ENCODE data around the gene FAM120A.

FAM120A gene

DNA sequence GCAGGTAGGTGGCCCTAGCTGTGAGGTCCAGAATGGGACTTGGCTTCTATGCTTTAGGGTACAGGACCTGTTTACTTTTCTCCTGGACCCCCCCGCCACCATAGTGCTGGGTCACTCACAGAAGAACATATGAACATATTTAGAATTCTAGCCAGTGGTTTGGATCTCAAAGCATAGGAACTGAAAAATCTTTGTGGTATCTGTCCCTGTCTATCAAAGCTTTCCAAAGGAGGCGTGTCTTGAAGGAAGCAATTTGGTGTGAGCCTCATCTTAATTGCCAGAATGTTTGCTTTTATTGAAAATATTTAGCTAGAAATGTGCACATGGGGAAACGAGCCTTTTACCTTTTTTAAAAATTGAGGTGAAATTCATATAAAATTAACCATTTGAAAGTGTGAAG lies 131.1 kb downstream of the FAM120A start:
- DNase-seq: no peak

DNA sequence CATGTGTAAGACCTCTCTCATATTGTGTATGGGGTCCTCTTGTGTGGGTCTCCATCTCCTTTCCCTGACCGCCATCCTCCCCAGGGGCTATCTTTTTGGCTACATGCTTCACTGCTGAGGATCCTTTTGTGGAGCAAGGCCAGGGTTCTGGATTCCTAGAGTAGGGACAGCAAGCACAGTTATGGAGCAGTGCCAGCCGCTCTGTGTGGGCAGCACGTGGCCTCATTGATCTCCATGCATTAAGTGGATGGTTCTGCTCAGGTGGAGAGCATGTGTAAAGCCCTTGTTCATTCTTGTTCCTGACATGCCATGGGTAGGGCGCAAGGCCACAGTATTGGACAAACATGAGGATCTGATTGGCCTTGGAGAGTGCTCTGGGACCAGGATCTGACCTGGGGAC lies 133.8 kb downstream of the FAM120A start:
- no peak for DNase-seq

DNA sequence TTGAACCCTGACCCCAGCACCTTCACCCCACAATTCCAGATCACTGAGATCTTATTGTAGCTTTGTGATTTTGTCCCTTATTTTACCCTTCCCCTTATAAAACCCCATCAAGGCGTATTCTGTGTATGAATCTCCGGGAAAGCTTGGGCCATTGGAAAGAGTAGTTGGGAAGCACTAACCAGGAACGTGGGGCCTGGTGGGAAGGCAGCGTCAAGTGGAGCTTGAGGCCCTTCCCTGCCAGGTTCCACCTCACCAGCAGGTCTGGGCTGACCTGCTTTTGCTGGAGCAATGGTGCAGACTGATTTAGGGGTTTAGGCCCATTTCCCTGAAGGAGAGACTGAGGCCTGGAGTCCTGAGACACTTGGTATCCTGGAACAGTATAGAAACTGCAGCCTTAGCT lies 134.2 kb downstream of the FAM120A start:
- no peak for DNase-seq

DNA sequence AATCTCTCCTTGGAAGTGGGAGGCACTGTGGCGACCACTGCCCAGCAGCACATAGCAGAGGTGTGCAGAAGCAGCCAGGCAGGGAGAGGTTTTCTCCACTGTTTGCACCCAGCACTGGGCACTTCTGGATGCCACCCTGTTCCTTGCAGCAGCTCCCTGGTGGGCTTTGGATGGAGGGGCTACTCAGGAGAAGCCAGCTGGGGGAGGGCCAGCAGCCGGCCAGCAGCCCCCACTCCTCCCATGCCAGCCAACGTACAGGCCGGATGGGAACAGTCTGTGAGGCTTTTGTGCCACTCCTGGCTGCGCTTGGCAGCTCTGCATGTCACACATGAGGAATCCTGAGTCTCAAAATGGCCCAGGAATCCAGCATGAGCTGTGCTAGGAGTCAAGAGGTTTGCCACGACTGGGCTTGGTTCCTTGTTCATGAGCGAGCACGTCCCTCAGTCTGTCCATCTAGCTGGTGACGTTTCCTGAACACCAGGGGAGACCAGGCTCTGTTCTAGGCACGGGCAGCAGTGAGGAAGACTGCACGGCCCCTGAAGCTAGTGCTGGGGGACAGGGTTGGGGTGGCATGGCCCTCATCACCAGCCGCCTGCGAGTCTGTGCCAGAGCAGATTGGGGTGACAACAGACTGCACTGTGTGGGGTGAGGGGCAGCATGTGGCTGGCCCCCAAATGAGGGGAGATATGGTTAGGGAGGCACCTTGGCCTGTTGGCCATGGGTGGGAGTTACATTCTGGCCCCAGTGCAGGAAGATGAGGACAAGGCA lies 135.0 kb downstream of the FAM120A start:
- no peak for DNase-seq

DNA sequence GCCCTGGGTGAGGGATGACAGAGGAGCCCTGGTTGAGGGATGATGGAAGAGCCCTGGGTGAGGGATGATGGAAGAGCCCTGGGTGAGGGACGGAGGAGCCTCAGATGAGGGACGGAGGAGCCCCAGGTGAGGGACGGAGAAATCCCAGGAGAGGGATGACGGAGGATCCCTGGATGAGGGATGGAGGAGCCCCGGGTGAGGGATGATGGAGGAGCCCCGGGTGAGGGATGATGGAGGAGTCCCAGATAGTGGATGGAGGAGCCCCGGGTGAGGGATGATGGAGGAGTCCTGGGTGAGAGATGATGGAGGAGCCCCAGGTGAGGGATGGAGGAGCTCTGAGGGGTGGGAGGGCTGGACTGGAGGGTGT lies 135.8 kb downstream of the FAM120A start:
- DNase-seq: no peak

DNA sequence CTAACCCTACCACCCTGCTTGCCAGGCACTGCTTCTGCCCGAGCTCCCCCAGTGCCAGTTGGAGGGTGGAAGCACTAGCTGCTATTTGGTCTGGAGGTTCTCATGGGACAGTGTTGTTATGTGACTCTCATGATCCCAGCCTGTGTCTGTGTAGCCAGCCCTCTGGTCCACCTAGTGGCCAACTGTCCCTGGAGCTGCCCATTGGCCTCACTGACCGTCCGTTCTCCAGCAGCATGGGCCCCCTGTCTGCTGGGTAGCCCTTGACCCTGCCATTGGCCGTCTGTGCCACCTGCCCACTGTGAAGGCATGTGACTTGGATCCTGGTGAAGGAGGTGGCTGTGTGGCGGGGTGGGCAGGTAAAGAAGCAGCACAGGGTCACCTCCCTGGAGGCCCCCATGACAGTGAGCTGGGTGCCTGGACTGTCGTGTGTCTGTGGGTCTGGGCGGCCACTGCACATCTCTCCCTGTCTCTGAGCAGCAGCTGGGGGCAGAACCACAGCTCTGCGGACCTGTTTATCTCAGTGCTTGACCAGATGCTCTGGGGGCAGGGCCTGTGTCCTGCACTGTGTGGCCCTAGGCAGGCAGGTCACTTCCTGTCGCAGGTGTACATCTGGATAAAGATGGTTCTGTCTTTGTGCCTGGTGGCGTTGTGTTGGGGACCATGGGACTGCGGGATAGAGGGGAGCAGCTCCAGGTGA lies 136.3 kb downstream of the FAM120A start:
- no peak for DNase-seq

DNA sequence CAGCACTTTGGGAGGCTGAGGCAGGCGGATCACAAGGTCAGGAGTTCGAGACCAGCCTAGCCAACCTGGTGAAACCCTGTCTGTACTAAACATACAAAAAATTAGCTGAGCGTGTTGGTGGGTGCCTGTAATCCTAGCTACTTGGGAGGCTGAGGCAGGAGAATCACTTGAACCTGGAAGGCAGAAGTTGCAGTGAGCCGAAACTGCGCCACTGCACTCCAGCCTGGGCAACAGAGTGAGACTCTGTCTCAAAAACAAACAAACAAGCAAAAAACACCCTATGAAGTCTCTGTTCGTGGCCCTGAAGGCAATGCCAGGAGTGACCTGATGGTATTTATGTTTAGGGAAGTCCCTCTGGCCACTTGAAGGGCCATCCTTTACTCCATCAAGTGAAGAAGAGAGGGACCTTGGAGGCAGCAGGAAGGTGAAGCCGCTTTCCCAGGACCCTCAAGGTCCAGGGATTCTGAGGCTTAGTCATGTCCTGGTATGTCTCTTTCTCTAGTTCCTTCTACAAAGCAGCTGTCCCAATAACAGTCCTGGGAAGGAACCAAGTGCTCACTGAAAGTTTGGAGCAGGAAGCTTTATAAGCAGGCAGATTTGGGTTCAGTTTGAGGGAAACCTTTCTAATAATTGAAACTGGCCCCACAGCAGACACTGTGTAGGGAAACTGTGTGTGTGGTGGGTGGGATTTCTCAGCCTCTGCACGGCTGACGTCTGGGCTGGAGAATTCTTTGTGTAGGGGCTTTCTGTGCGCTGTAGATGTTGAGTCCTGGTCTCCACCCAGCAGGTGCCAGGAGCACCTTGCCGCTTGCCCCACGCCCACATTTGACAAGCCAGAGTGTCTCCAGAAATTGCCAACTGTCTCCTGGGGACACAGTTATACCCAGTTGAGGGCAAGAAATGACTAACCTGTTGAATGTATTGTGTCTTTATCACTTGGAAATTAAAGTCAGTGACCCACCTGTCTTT lies 137.4 kb downstream of the FAM120A start:
- no peak for DNase-seq

DNA sequence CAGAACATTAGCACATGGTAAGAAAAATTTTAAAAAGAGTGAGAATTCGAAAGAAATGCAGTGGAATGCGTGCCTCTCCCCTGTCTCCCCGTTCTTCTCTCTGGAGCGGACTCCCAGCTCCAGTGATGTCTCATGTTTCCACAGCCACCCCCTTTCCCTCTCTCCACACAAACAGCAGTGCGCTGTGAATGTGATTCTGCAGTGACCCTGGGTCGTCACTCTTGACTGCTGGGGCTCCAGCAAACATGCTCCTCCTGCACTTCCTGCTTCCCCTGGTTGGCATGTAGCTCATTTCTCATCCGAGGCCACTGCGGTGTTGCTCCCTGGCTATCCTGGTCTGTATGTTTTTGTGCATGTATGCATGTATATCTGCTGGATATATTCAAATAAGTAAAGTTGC lies 138.2 kb downstream of the FAM120A start:
- DNase-seq: no peak

DNA sequence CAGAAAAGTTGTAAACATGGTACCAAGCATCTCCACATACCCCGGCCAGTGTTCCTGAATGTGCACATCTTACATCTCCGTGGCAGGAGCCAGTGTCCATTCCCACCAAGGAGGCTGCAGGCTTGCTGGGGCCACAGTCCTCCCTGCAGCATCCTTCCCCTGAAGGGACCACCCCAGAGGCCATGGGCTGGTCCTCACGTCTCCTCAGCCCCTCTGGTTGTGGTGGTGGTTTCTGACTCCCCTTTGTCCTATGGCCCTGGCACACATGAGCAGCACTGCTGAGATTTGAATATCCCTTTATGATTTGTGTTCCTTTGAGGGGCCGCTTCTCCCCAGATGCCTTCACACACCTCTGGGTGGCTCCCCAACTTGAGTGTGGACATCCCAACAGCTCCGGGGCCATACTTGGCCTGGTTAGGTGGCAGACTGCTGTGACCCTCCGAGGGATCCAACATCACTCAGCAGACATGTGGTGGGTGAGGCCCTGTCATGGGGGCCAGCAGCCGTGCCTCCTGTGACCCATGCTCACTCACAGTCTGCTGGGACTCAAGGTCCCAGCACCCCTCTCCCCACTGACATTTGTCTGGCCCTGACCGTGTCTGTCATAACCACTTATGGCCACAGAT lies 139.2 kb downstream of the FAM120A start:
- DNase-seq: no peak

DNA sequence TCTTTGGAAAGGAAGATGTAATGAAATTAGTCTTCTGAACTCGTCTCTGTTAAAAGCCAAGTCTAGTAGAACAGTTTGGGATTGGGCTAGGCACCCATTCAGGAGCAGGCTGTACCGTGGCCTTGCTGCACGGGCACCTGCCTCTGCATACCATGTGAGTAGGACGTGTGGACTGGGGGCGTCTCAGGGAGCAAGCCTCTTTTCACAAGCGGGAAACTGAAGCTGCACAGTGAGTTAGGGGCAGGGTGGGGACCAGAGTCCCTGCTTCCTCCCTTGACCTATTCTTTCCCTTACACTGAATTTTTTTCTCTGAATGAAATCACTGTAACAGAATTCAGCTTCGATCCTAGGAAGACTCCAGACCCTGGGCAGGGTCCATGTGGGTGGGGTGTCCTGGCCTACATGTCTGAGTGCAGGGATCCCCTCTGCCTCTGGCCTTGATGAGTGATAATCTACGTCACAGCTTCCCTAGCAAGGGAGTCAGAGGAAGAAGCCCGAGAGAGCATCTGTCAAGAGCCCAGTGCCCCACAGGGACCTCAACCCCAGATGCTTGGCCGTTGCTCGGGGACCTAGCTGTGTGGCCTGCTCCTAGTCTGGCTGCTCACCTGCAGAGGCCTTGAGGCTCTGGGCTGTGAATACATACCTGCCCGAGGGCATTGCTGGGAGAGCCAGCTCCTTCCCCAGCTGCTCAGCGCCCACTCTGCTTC lies 140.0 kb downstream of the FAM120A start:
- DNase-seq: no peak

DNA sequence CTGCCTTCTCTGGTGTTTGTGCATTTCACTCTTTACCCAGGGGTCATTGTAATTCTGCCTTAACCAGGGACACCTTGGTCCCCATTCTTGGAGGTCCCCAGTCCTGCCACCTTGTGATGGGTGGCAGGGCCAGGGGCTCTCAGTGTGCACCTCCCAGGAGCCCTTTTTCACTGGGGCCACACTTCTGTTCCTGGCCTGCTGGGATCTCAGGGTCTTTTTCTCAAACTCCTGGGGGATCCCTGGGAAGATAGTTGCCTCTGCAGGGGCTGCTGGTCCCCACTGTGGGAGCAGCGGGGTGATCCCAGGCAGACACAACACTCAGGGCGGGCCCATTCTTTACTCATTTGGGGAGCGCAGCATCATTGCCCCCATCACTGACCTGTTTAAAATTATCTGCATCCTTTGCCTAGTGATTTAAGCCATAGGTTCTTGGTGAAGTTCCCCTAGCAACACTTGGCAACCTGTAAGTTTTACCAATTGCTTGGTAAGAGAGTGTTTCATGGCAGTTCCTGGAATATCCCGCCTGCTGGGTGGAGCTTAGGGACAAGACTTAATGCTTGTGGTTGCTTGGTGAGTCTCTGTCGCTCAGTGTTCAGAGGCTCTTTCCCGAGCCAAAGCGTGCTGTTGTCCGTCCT lies 140.6 kb downstream of the FAM120A start:
- DNase-seq: no peak

DNA sequence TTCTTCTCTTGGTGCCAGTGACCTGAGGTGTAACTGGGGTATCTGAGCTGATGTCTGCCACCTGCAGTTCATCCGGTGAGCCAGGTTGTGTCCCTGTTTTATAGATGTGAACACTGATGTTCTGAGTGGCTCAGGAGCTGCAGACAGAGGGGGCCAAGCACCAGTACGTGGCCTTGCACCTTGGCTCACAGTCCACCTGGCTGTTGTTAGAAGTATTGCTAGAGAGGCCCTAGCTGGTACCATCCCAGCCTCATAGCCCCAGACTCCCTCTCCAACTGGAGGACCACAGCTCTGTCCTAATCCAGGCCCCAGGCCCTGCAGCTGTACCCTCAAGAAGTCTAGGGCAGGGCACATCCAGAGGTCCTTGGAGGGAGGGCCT lies 141.1 kb downstream of the FAM120A start:
- DNase-seq: no peak

DNA sequence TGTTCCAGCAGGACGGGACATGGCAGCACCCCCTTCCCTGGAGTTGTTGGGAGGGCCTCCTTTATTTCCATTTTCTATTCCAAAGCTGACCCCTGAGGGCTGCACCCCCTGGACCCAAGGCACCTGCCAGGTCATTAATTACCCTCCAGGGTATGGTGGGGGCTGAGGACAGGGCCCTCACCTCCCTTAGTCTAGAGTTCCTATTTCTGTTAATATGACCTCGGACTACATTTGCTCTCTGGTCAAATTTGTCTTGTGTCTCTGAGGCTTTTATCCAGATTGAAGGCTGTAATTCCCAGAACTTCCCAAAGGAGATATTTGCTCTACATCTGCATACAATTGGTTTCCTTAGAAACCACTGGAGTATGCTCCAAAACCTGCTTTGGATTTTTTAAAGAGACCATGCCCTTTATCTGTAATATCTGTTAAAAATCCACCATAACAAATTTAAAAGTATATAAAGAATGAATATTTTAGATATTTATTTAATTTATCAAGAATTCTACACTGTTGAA lies 141.7 kb downstream of the FAM120A start:
- no peak for DNase-seq

DNA sequence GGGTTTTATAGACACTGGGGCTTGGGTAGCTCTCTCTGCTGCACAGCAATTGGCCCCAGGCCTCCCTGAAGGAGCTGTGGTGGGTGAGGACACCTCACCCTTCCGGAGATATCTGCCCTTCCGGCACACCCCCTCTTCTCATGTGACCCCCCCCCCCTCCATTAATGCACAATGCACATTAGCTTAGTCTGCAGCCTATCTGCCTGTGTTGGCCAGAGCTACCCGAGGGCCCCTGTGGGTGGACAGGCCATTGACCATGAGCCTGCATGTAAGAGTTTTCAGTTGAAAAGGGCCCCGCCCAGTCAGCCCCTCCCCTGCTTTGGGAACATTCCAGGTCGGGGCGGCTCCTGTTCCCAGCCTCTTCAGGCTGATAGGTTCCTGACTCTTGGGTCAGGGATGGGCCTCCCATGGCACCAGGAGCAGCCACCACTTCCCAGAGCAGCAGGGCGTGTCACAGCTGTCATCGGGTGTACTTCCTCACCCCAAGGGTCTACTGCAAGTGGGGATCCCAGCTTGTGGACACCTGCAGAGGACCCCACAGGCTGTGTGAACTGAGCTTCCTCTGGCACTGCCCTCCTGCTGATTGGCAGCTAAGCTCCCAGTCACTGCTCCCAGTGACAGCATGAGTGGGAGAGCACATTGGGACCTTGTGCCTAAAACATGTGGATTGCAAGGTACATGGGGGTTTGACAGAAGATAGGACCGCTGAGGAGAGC lies 142.7 kb downstream of the FAM120A start:
- no peak for DNase-seq

DNA sequence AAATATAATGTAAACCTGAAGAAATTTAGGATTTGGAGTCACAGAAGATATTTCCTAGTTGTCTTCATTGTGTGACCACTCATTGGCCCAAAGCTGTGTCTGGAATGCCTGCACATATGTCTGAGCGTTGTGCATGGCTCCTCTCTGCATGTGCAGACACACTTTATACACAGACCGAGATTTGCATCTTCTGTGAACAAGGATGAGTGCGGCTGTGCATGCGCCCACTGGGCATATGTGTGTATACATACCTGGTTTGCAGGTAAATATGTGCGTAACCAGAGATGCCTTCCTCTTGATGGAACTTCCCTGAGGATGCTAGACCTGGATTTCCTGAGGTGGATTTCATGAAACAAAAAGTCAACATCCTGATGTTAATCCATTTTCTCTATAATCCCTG lies 144.0 kb downstream of the FAM120A start:
- no peak for DNase-seq

DNA sequence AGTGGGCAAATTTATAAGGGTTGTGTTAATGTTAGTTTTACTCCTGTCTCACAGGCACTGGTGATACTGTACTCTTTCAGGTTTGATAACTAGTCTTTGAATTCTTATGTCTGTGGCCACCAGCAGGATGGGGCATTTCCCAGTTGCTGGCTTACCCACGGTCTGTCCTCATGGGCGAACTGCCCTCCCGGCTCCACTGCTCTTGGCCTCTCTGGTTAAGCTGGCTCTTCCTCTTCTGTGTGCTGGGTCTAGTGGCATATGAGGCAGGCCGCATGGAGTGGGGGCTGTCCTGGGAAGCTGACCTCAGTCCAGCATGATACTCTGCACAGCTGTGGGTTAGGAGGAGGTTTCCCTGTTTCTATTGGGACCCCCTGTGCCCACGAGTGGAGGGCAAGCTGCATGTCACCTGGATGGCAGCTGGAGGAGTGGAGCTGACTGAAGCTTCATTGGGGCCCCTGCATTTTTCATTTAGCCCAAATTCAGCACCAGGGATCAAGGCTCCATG lies 144.4 kb downstream of the FAM120A start:
- DNase-seq: no peak

DNA sequence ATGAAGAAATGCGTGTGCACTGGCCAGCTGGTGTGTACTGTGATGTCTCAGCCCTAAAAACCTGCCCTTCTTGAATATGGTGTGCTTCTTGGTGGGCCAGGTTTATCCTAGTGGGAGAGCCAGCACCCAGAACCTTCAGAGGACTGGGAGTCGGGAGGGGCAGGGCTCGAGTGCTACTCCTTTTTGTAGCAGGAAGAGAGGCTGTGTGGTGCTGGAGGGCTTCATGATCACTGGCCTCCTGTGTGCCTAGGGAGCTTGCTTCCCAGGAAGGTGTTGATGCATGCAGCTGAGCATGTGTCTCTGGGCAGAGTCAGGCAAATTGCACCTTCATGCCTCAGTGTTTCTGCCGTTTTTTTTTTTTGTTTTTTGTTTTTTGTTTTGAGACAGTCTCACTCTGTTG lies 144.9 kb downstream of the FAM120A start:
- no peak for DNase-seq

DNA sequence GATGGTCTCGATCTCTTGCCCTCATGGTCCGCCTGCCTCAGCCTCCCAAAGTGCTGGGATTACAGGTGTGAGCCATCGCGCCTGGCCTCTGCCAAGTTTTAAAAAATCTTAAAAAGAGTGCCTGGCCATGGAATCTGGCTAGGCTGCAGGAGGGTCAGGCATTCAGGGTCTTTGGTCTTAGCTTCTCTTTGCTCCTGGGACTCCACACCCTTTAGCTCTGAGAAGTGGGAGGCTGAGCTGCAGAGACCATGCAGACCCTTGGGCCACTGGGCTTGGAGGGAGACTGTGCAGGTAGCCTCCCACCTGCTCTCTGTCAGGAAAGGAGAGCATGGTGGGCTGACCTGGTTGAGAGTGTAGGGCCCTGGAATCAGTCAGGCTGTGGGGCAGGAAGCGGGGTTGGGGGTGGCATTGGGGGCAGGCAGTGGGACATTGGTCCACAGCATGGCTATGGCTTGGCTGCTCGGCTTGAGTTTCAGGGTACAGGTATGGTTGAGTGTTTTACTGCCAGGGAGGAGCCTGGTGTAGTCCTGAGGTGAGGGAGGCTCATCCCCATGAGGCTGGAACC lies 145.7 kb downstream of the FAM120A start:
- DNase-seq: no peak

DNA sequence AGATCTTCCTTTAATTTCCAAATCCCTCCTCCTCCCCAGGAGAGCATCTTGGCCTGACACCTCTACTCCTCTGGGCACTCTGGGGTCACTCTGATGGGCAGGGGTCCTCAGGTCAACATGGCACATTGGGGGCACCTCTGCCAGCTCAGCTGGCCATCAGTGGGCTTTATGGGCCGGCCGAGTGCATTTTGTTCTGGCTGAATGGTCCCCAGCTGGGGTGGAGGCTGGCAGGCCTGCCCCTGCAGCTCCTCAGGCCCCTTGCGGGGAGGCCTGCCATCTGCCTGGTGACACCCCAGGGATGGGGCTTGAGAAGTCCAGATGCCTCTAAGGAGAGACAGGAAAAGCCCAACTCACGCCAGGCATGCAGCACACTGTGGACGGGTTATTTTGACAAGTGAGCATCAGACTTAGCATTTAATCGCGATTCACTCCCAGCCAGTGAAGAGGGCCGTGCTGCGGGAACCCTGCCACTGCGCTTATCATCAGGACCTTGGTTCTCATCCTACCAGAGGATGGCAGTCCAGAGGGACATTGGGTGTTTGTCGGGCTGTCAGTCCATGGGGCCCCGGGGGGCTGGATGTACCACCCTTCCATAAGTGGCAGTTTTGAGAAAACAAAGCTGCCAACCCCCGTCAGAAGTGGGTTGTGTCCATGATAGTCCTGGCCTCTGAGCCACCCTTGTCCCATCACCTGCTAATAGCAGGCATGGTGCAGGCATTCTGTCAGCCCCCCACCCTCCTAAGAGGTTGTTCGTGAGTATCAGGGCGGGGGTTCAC lies 146.6 kb downstream of the FAM120A start:
- DNase-seq: no peak

Measured in NCI-H446 treated with DMSO at 0.1 percent for 48 hours (cell line).